Suppressor macrophage treated with lipopolysaccharide for 4 hours (primary cell): ENCODE results near the gene IFT81.
A peak's percentile ranks its signal among the peaks of the same experiment; 100 is the strongest.

ENCODE experiments used
- DNase-seq: peaks from one replicate; pipeline ENCODE4 v3.0.0-alpha.2; 2020

The IFT81 gene

GRCh38 chr12:110247340-110248095 is 123.4 kb downstream of the IFT81 start:
- no peak for DNase-seq

- DNase-seq: no peak
Observed at GRCh38 chr12:110248096-110248447, 123.9 kb downstream of the IFT81 start.

- DNase-seq: peak; percentile 14
Observed at GRCh38 chr12:110249105-110249504, 124.9 kb downstream of the IFT81 start.

GRCh38 chr12:110249716-110250225 is 125.6 kb downstream of the IFT81 start:
- no peak for DNase-seq

- DNase-seq: no peak
Observed at GRCh38 chr12:110251381-110251780, 127.2 kb downstream of the IFT81 start.

GRCh38 chr12:110252716-110253115 is 128.6 kb downstream of the IFT81 start:
- DNase-seq: no peak

- peak; percentile 92 for DNase-seq
Observed at GRCh38 chr12:110253176-110253575, 129.0 kb downstream of the IFT81 start.

GRCh38 chr12:110254971-110255540 is 130.9 kb downstream of the IFT81 start:
- DNase-seq: no peak

GRCh38 chr12:110255890-110256456 is 131.8 kb downstream of the IFT81 start:
- DNase-seq: peak; percentile 64

GRCh38 chr12:110256780-110257431 is 132.7 kb downstream of the IFT81 start:
- DNase-seq: peak; percentile 91

GRCh38 chr12:110258466-110258865 is 134.3 kb downstream of the IFT81 start:
- no peak for DNase-seq

- DNase-seq: peak; percentile 62
Observed at GRCh38 chr12:110262442-110263388, 138.6 kb downstream of the IFT81 start.

- no peak for DNase-seq
Observed at GRCh38 chr12:110266381-110266960, 142.3 kb downstream of the IFT81 start.

- DNase-seq: peak; percentile 76
Observed at GRCh38 chr12:110266980-110267620, 142.9 kb downstream of the IFT81 start.
